GM19372 (cell line): Measurements from ENCODE around the gene KCNMA1.

Source experiments
- ATAC-seq: cut with Tn5 transposase; IDR thresholded peaks from one replicate; pipeline ENCODE4 v1.9.1; 2021; ENCODE audit warnings: mild to moderate bottlenecking, low read depth, moderate library complexity; ENCODE audit not compliant: unreplicated experiment

KCNMA1 gene

DNA sequence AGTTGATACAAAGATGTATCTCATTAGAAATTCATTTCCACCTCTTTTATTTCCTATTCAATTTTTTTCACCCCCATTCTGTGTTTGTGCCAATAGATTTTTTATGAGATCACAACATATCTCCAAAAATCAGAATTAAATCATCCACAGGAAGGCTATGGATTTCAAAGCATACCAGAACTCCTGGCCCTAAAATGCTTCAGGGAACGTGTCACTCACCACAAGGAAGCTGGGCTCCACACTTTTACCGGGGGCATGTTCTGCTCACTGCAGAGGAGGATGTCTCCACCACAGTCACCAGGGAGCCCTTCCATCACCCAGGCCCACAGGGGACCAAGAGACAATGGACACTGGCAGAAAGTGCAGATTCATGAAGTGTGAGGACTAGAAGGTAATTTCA lies 456.8 kb downstream of the KCNMA1 start:
- ATAC-seq, result no peak

- no peak for ATAC-seq
Observed at GRCh38 chr10:77180104-77180503, 457.5 kb downstream of the KCNMA1 start.

DNA sequence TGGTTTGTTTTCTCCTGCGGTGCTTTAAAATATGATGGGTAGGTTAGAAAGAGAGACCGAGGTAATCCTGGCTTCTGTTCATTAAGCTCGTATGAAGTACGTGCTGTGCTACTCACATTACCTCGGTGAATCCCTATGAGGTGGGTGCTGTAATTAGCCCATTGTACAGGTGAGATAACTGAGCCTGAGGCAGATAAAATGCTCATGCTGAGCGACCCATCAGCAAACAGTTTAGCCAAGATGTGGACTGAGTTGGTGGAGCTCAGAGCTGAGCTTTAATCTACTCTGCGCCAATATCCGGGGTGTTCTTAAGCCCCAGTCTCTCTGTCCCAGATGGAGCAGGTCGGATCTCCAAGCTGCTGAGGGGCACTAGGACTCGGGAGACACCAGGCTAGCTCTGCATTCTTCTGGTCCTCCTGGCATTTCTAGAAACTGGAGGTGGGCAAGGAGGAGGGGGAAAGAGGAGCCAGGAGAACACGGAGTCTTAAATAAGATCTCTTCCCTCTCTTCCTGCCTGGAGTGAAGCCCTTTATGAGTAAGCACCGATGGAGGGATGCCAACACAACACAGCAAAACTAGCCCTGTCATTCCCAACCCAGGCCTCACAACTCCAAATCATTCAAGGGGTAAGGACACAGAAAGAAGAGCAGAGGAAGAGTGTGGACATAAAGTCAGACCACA lies 458.5 kb downstream of the KCNMA1 start:
- ATAC-seq, result no peak

DNA sequence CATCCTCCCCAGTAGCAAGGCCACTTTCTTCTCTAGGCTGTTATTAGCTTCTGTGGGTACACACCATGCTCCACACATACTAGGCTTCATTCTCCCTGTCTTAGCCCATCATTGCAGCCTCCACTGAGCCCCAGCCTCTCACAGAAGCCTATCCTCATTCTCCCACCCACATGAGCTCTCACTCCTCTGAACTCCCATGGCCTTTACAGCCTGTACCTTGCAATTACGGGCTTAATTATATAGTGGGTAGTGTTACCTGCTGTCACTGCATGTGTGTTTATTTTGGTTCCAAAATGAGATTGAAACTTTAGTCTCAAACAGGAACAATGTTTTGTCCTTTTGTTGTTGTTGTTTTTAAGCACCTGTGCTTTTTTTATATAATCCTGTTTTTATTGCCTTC lies 460.0 kb downstream of the KCNMA1 start:
- no peak for ATAC-seq

GRCh38 chr10:77177161-77177560 lies 460.4 kb downstream of the KCNMA1 start:
- ATAC-seq, result no peak

- no peak for ATAC-seq
Observed at GRCh38 chr10:77176232-77176631, 461.4 kb downstream of the KCNMA1 start.

DNA sequence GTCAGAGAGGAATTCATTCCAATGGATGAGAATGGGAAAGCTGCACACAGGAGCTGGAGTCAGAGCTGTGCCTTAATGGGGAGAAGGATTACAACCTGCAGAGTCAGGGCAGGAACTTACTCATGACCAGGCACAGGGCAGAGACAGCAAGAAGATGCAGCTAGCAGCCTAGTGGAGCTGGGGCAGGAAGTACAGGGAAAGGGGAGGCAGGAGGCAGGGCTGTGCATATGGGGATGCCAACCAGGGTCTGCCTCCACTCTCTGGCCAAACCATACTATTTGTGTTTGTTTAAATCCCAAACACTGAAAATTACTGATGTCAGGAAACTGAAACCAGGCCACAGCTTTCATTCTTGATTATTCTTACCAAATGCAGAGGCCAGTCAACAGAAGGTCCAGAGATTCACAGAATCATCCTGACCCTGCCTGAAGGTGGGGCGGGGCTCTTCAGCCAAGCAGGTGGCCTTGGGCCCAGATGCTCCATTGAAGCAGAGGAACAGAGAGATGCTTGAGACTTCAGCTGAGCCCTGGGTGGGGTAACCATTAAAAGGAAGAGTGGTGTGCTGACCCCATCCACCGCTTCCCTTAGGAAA lies 461.9 kb downstream of the KCNMA1 start:
- no peak for ATAC-seq

- ATAC-seq, result no peak
Observed at GRCh38 chr10:77173615-77174461, 463.8 kb downstream of the KCNMA1 start.

DNA sequence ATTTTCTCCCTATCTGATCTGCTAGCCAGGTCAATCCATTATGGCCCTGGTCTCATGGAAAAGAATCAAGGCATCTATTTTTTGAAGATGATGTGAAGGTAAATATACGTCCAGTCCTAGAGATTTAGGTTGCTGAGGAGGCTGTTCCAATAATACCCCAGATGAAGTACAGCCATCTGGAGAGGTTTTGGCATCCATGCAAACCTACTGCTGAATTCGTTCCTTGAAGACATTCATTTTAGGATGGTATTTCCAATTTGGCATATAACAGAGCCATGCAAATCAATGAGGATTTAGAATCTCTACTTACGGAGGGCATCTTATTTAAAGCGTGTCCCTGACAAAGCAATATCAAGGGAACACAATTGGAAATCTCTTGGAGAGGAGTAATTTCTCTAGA lies 465.5 kb downstream of the KCNMA1 start:
- ATAC-seq, result no peak

GRCh38 chr10:77168861-77169260 lies 468.7 kb downstream of the KCNMA1 start:
- ATAC-seq, result no peak

DNA sequence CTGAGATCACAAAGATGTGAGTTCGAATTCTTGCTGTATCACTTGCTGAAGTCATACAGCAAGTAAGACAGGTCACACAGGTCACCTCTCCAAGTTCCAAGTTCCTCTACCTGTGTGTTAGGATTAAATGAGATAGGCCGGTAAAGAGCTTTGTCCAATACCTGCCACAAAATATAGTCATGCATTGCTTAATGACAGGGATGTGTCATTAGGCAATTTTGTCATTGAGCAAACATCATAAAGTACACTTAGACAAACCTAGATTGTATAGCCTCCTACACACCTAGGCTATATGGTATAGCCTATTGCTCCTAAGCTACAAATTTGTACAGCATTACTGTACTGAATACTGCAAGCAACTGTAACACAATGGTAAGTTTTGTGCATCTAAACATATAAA lies 469.4 kb downstream of the KCNMA1 start:
- no peak for ATAC-seq

DNA sequence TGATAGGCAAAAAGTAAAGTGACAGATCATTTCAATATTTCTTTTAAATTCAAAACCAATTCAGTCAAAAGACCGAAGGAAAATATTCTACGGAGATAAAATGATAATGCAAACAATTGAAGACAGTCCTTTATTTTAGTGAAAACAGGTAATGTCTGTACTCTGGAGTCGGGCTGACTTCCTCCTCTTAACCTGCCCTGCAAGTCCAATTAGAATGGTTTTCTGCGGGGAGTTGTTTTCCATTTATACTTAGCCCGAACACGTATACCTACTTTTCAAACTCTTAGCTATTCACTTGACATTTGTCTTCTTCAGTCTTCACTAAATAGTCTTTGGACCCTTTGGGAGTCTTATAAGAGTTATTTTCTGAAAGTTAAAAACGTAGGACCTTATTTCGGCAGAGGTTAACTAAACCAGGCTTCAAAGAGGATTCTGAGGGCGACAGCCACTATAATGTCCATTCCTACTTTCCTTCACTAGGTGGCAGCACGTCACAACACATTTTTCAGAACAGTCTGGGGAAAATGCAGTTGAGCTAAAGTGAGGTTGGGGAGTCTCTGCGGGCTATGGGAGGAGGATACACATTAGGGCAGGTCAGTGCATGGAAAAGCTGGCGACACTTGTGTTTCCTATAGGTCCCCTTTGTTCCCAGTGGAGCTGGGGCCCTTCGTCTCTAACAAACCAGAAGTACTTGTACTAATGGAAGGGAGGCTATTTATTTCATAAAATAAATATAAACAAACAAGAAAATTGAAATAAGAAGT lies 472.0 kb downstream of the KCNMA1 start:
- ATAC-seq, result peak; percentile 78

DNA sequence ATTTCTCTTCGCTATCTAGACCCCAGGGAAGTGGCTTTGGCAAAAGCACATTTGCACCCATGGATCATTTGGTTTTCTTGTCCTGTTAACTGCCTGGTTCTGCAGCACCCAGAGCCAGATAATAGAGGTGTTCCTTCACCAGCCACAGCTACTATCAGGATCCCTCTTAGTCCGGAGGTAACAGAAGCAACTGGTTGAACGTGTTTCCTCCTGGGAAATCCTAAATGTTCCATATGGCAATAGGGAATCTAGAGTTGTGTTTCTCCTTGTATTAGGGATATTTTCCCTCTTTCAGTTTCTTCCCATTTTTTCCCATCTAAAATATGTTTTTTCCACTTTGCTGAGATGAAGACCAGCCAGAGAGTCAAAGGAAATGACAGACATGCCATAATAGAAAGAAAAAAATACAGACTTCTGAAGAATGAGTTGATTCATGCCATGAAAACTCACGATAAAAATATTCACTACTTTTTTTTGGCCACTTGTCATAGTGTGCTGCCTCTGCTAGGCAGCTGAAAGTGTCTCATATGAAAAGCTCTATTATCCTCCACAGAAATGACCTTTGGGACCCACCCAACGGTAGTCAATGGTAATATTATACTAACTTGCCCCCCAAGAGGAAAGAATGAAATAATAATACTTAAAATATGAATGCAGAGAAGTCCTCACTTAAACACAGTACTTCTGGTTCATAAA lies 472.8 kb downstream of the KCNMA1 start:
- no peak for ATAC-seq

- no peak for ATAC-seq
Observed at GRCh38 chr10:77163670-77164348, 473.8 kb downstream of the KCNMA1 start.

GRCh38 chr10:77162697-77163096 lies 474.9 kb downstream of the KCNMA1 start:
- no peak for ATAC-seq

GRCh38 chr10:77160679-77161078 lies 476.9 kb downstream of the KCNMA1 start:
- ATAC-seq, result no peak

DNA sequence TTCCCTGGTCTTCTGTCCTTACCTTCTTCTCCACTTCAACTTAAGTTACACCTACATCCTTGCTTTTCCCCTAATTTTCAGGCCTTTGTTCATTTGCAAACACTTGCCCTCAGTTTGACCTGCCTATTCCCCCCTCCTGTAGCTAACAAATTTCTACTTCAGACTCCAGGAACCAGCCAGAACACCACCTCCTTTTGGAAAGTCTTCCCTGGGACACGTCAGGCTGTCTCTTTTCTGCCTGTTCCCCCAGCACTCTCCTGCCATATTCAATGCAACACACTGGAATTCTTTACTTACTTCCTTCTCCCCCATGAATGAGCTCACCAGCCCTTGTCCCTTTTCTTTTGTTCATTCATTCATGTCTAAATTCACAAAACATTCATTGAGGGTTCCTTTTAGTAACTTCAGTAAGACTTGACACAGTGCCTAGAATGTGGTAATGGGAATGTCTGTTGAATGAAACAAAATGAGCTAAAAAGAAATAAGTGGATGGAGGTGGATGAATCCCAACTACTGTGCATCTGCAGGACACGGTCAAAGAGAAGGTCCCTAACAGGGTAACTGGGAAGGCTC lies 478.0 kb downstream of the KCNMA1 start:
- ATAC-seq, result no peak

DNA sequence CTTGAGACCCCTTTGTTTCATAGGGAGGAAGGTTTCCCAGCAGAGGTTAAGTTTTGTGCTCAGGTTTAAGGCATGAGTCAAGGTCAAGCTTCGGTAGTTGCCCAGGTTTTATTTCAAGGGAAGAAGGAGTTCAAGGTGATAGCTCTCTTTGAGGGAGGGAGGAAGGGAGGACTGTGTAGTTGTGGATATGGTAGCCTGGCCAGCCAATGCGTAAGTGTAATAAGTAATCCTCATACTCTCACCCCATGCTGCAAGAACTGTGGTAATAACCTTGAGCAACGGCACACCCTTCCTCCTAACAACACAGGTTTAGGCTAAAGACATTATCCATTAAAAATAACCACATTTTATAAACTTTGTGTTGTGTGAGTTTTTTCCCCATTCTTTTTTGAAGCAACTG lies 478.9 kb downstream of the KCNMA1 start:
- ATAC-seq, result no peak

DNA sequence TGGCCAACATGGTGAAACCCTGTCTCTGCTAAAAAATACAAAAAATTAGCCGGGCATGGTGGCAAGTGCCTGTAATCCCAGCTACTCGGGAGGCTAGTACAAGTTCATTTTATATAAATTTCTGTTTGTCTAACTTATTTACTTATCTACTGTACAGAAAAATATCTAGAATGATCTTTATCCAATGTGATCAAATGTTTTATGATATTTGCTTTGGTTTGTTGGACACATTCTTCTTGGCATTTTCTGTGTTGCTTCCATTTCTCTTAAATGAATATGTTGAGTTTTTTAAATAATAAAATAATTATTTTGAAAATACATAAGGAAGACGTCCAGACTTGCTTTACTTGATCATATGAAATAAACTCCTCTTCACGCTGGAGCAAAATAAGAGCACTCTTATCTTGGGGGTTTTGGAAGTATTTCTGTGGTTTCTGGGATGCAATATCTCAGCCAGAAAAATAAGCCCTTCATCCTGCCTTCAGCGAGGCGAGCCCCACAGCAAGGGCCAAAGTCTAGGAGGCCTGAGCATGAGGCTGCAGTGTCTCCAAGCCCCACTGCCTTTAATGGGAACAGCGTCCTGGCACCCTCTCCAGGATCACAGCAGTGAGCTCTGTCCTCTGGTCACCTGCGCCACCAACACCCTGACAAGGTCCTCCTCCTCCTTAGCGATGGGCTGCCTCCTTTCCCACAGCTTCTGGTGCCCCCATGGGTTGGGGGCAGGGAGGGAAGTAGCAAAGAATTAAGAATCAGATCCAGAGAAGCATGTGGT lies 480.2 kb downstream of the KCNMA1 start:
- ATAC-seq, result no peak
